Fibroblast of mammary gland (primary cell): ENCODE measurements around the gene MIF.
"Not testable (repeated sequence)": the region's sequence is repeated elsewhere in the genome, so short reads cannot be mapped to it uniquely, and the experiment has no call there.

ENCODE experiments used
- DNase-seq: peaks from one replicate; pipeline ENCODE4 v3.0.0-alpha.2; 2010; ENCODE audit warnings: low read depth
- H3K4me3 ChIP-seq: 2 replicates; pipeline ENCODE4 v1.5.1; 2011; ENCODE audit warnings: low read depth, mild to moderate bottlenecking, low read length, moderate library complexity; ENCODE audit not compliant: control insufficient read depth
- CTCF ChIP-seq: conservative IDR thresholded peaks from 2 replicates; pipeline ENCODE4 v1.5.1; 2011; ENCODE audit warnings: low read depth, low read length, inconsistent platforms; ENCODE audit not compliant: control insufficient read depth, insufficient read depth

The MIF gene

GRCh38 chr22:23911318-23911980 lies 17.3 kb downstream of the MIF start:
- no peak for TF ChIP-seq CTCF
- H3K4me3 ChIP-seq: no peak overlapping the region
- DNase-seq: no peak

DNA sequence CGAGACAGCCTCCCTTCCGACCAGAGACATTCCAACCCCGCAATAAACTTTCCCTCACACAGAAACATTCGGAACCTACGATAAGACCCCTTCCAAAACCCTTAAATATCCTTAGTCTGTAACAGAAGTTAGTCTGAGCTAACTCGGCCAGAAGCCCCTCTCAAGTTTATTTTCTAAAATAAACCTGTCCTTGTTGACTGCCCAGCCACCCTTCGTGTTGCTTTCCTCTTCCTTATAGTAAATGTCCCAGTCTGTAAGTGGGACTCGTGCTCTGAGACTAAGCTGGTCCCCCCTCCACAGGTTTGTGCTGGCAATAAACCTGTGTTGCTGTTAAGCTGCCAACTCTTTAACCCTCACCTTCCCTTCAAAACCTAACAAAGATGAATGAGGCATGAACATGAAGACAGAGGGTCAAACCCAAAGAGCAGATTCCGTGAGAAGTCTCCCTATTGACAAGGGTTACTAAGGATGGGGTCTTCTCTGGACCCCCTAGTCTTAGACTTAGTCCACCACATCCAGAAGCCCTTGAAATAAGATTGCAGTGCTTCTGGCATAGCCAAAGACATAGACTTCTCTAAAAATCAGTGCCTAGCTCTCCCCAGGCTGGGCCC lies 18.2 kb downstream of the MIF start:
- no peak for TF ChIP-seq CTCF
- no peak overlapping the region for H3K4me3 ChIP-seq
- DNase-seq: no peak

DNA sequence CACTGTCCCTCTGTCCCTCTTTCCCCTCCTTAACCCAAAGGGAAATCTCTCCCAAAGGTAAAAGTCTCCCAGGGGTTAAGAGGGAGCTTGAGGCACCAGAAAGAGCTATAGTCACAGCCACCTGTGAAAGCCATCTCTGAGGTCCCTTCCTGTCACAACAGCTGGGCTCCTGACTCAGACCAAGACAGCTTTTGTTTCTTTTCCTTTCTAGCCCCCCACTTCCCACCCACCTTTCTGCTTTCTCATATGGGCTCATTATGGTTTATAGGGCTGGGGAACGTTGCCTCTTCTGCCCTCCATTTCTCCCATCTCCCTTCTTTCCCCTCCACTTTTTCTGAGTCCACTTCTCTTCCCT lies 19.1 kb downstream of the MIF start:
- no peak for TF ChIP-seq CTCF
- peak overlapping the region; percentile 77 for H3K4me3 ChIP-seq
- DNase-seq: no peak

GRCh38 chr22:23913661-23914353 lies 19.6 kb downstream of the MIF start:
- H3K4me3 ChIP-seq: peak overlapping the region; percentile 77
- peak; percentile 97 for DNase-seq
- no peak for TF ChIP-seq CTCF

- no peak overlapping the region for H3K4me3 ChIP-seq
- no peak for DNase-seq
- no peak for TF ChIP-seq CTCF
Measured at GRCh38 chr22:23915290-23915689, 21.1 kb downstream of the MIF start.

GRCh38 chr22:23920267-23920611 lies 26.1 kb downstream of the MIF start:
- H3K4me3 ChIP-seq: not testable (repeated sequence)

DNA sequence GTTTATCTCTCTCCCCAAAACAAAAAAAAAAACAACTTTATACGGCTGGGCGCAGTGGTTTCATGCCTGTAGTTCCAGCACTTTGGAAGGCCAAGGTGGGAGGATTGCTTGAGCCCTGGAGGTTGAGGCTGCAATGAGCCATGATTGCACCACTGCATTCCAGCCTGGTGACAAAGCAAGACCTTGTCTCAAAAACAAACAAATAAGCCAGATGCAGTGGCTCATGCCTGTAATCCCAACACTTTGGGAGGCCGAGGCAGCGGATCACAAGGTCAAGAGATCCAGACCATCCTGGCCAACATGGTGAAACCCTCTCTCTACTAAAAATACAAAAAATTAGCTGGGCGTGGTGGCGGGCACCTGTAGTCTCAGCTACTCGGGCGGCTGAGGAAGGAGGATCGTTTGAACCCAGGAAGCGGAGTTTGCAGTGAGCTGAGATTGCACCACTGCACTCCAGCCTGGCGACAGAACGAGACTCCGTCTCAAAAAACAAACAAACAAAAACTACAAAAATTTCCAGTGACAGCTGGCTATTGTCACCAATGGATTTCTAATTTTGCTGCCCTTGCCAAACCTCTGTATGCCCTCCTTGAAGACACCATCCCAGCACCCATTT lies 27.5 kb downstream of the MIF start:
- DNase-seq: peak; percentile 61
- not testable (repeated sequence) for H3K4me3 ChIP-seq

More at GRCh38 chr22:23920267-23920611, 26.1 kb downstream of the MIF start:
- not testable (repeated sequence) for DNase-seq

DNA sequence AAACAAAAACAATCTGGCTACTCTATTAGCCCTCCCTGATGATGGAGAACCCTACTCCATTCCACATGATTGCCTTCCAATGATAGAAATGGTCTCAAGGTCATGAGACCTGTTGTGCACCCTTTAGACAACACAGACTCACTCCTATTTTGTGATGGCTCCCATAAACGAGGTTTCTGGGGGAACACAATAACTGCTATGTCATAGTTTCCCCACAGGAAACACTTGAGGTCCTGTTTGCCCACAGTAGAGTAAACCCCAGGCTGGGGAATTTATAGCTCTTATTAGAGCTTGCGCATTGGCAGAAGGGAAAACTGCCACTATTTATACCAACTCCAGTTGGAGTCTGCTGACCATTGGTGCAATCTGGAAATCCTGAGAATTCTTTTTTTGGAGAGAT lies 28.7 kb downstream of the MIF start:
- no peak for TF ChIP-seq CTCF
- H3K4me3 ChIP-seq: no peak overlapping the region
- DNase-seq: no peak
